Activated CD4-positive, alpha-beta T cell treated with anti-CD3 and anti-CD28 coated beads, Interleukin-2, amount 10 ng/mL, durations not matched to agents 24 days and 14 days (primary cell): ENCODE measurements around the gene RTTN. TPM values are rescaled to one million over a fixed set of nuclear protein-coding genes. Genes with fewer than 3 reads are reported as not detected.
A peak's percentile ranks its signal among the peaks of the same experiment; 100 is the strongest.

Experiments used
- DNase-seq: peaks from one replicate; pipeline ENCODE4 v3.0.0; 2022
- H3K27ac Mint-ChIP-seq: one replicate; pipeline ENCODE4 v1.8.0; 2022; ENCODE audit warnings: mild to moderate bottlenecking, mixed read lengths
- H3K27me3 Mint-ChIP-seq: one replicate; pipeline ENCODE4 v1.8.0; 2022; ENCODE audit warnings: mixed read lengths
- H3K36me3 Mint-ChIP-seq: one replicate; pipeline ENCODE4 v1.8.0; 2022; ENCODE audit warnings: low read depth, mild to moderate bottlenecking, mixed read lengths
- H3K4me1 Mint-ChIP-seq: one replicate; pipeline ENCODE4 v1.8.0; 2021; ENCODE audit warnings: mixed read lengths
- H3K4me3 Mint-ChIP-seq: one replicate; pipeline ENCODE4 v1.8.0; 2022; ENCODE audit warnings: mild to moderate bottlenecking, moderate library complexity, mixed read lengths
- H3K9me3 Mint-ChIP-seq: one replicate; pipeline ENCODE4 v1.8.0; 2021; ENCODE audit warnings: mixed read lengths
- intact Hi-C: fragments of 100-400 bp; cut with micrococcal nuclease; formaldehyde crosslinking; loops from one replicate; pipeline ENCODE4 v1.15.1; 2023
- total RNA-seq: library from RNA; stranded (reverse); gene quantifications from 2 replicates; pipeline ENCODE4 v1.2.3, GENCODE V29; 2022

RTTN gene
- total RNA-seq, 1 donor from 2014 or later: 28.2 TPM

GRCh38 chr18:70037431-70038061 lies 167.9 kb downstream of the RTTN start:
- no peaks in the 10 kb centered on the region for H3K4me1 Mint-ChIP-seq
- no peaks in the 10 kb centered on the region for H3K27me3 Mint-ChIP-seq
- intact Hi-C loops: no loop called here
- DNase-seq: peak; percentile 43
- H3K4me3 Mint-ChIP-seq: no peak overlapping the region
- H3K9me3 Mint-ChIP-seq: peaks cover 7% of the 10 kb centered on the region
- H3K36me3 Mint-ChIP-seq: peaks cover 45% of the 10 kb centered on the region
- H3K27ac Mint-ChIP-seq: no peak overlapping the region

- peaks cover 45% of the 10 kb centered on the region for H3K36me3 Mint-ChIP-seq
- no peak overlapping the region for H3K27ac Mint-ChIP-seq
- no peaks in the 10 kb centered on the region for H3K27me3 Mint-ChIP-seq
- intact Hi-C loops: no loop called here
- no peak for DNase-seq
- peaks cover 10% of the 10 kb centered on the region for H3K9me3 Mint-ChIP-seq
- no peak overlapping the region for H3K4me3 Mint-ChIP-seq
- no peaks in the 10 kb centered on the region for H3K4me1 Mint-ChIP-seq
Measured at GRCh38 chr18:70036771-70037347, 168.6 kb downstream of the RTTN start.

GRCh38 chr18:70036168-70036567 lies 169.3 kb downstream of the RTTN start:
- Mint-ChIP-seq H3K9me3 (peaks cover 10% of the 10 kb centered on the region), H3K36me3 (peaks cover 42% of the 10 kb centered on the region), H3K27me3 (no peaks in the 10 kb centered on the region), H3K4me1 (no peaks in the 10 kb centered on the region), H3K4me3 (no peak overlapping the region), H3K27ac (no peak overlapping the region)
- DNase-seq: no peak
- intact Hi-C loops: no loop called here

- DNase-seq: no peak
- Mint-ChIP-seq H3K36me3 (peaks cover 37% of the 10 kb centered on the region), H3K4me3 (no peak overlapping the region), H3K4me1 (no peaks in the 10 kb centered on the region), H3K27ac (no peak overlapping the region), H3K9me3 (peaks cover 10% of the 10 kb centered on the region), H3K27me3 (no peaks in the 10 kb centered on the region)
- intact Hi-C loops: no loop called here
Measured at GRCh38 chr18:70031221-70031620, 174.3 kb downstream of the RTTN start.

- Mint-ChIP-seq H3K4me3 (no peak overlapping the region), H3K27me3 (no peaks in the 10 kb centered on the region), H3K36me3 (peaks cover 34% of the 10 kb centered on the region), H3K4me1 (no peaks in the 10 kb centered on the region), H3K9me3 (peaks cover 10% of the 10 kb centered on the region), H3K27ac (no peak overlapping the region)
- intact Hi-C loops: no loop called here
- DNase-seq: no peak
Measured at GRCh38 chr18:70030728-70031127, 174.8 kb downstream of the RTTN start.

- intact Hi-C loops: no loop called here
- peaks cover 14% of the 10 kb centered on the region for H3K9me3 Mint-ChIP-seq
- no peaks in the 10 kb centered on the region for H3K4me1 Mint-ChIP-seq
- H3K27ac Mint-ChIP-seq: no peak overlapping the region
- H3K27me3 Mint-ChIP-seq: no peaks in the 10 kb centered on the region
- DNase-seq: no peak
- H3K36me3 Mint-ChIP-seq: peaks cover 34% of the 10 kb centered on the region
- H3K4me3 Mint-ChIP-seq: no peak overlapping the region
Measured at GRCh38 chr18:70029163-70029562, 176.3 kb downstream of the RTTN start.

GRCh38 chr18:70028734-70029133 lies 176.8 kb downstream of the RTTN start:
- H3K27ac Mint-ChIP-seq: no peak overlapping the region
- no peak overlapping the region for H3K4me3 Mint-ChIP-seq
- no peaks in the 10 kb centered on the region for H3K4me1 Mint-ChIP-seq
- no peaks in the 10 kb centered on the region for H3K27me3 Mint-ChIP-seq
- intact Hi-C loops: no loop called here
- H3K9me3 Mint-ChIP-seq: peaks cover 12% of the 10 kb centered on the region
- no peak for DNase-seq
- H3K36me3 Mint-ChIP-seq: peaks cover 33% of the 10 kb centered on the region

GRCh38 chr18:70028084-70028483 lies 177.4 kb downstream of the RTTN start:
- Mint-ChIP-seq H3K27me3 (no peaks in the 10 kb centered on the region), H3K9me3 (peaks cover 12% of the 10 kb centered on the region), H3K4me1 (no peaks in the 10 kb centered on the region), H3K4me3 (no peak overlapping the region), H3K27ac (no peak overlapping the region), H3K36me3 (peaks cover 35% of the 10 kb centered on the region)
- no peak for DNase-seq
- intact Hi-C loops: no loop called here

GRCh38 chr18:70025580-70025979 lies 179.9 kb downstream of the RTTN start:
- Mint-ChIP-seq H3K27me3 (no peaks in the 10 kb centered on the region), H3K27ac (no peak overlapping the region), H3K36me3 (peaks cover 40% of the 10 kb centered on the region), H3K4me1 (no peaks in the 10 kb centered on the region), H3K4me3 (no peak overlapping the region), H3K9me3 (peaks cover 6% of the 10 kb centered on the region)
- peak; percentile 40 for DNase-seq
- intact Hi-C loops: no loop called here

GRCh38 chr18:70024829-70025228 lies 180.7 kb downstream of the RTTN start:
- Mint-ChIP-seq H3K36me3 (peaks cover 42% of the 10 kb centered on the region), H3K9me3 (peaks cover 6% of the 10 kb centered on the region), H3K27me3 (no peaks in the 10 kb centered on the region), H3K4me3 (no peak overlapping the region), H3K4me1 (no peaks in the 10 kb centered on the region), H3K27ac (no peak overlapping the region)
- intact Hi-C loops: no loop called here
- DNase-seq: no peak

- DNase-seq: no peak
- Mint-ChIP-seq H3K27me3 (no peaks in the 10 kb centered on the region), H3K4me1 (no peaks in the 10 kb centered on the region)
Measured at GRCh38 chr18:70024093-70024492, 181.4 kb downstream of the RTTN start.

GRCh38 chr18:70022636-70023035 lies 182.9 kb downstream of the RTTN start:
- Mint-ChIP-seq H3K36me3 (peaks cover 43% of the 10 kb centered on the region), H3K4me1 (no peaks in the 10 kb centered on the region), H3K4me3 (no peak overlapping the region), H3K27me3 (no peaks in the 10 kb centered on the region), H3K9me3 (peaks cover 6% of the 10 kb centered on the region), H3K27ac (no peak overlapping the region)
- no peak for DNase-seq
- intact Hi-C loops: no loop called here

More at GRCh38 chr18:70024093-70024492, 181.4 kb downstream of the RTTN start:
- Mint-ChIP-seq H3K9me3 (peaks cover 6% of the 10 kb centered on the region), H3K27ac (no peak overlapping the region), H3K36me3 (peaks cover 43% of the 10 kb centered on the region), H3K4me3 (no peak overlapping the region)
- intact Hi-C loops: no loop called here

GRCh38 chr18:70021498-70021897 lies 184.0 kb downstream of the RTTN start:
- H3K36me3 Mint-ChIP-seq: peaks cover 43% of the 10 kb centered on the region
- no peak overlapping the region for H3K4me3 Mint-ChIP-seq
- no peaks in the 10 kb centered on the region for H3K27me3 Mint-ChIP-seq
- no peaks in the 10 kb centered on the region for H3K4me1 Mint-ChIP-seq
- intact Hi-C loops: no loop called here
- no peak overlapping the region for H3K27ac Mint-ChIP-seq
- H3K9me3 Mint-ChIP-seq: peaks cover 6% of the 10 kb centered on the region
- no peak for DNase-seq

GRCh38 chr18:70021043-70021442 lies 184.4 kb downstream of the RTTN start:
- Mint-ChIP-seq H3K9me3 (peaks cover 6% of the 10 kb centered on the region), H3K27me3 (no peaks in the 10 kb centered on the region), H3K27ac (no peak overlapping the region), H3K4me1 (no peaks in the 10 kb centered on the region), H3K4me3 (no peak overlapping the region), H3K36me3 (peaks cover 42% of the 10 kb centered on the region)
- intact Hi-C loops: no loop called here
- DNase-seq: no peak

GRCh38 chr18:70019991-70020390 lies 185.5 kb downstream of the RTTN start:
- Mint-ChIP-seq H3K9me3 (peaks cover 6% of the 10 kb centered on the region), H3K4me3 (no peak overlapping the region), H3K27me3 (no peaks in the 10 kb centered on the region), H3K27ac (no peak overlapping the region), H3K36me3 (peaks cover 37% of the 10 kb centered on the region), H3K4me1 (no peaks in the 10 kb centered on the region)
- DNase-seq: no peak
- intact Hi-C loops: no loop called here
